Measurements from ENCODE around the gene DEPDC1B.
"Not testable (repeated sequence)": the region's sequence is repeated elsewhere in the genome, so short reads cannot be mapped to it uniquely, and the experiment has no call there.

DEPDC1B gene

DNA sequence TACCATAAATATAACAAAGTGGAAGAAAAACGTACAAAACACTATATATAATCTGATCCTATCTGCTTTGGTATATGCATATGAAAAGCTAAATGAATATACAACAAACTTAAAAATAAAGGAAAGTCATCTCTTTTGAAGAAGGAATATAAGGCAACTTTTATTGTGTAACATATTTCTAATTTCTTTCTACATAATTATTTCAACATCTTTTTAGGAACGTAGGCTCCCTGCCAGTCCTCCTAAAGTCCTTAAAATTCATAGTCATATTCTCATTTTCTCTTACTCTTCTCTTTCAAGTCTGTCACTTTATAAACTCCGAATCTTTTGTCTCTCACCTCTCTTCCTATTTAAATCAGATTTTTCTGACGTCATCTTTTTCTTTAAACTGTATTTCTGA lies 9.6 kb downstream of the DEPDC1B start:
- DNase-seq: no peak

DNA sequence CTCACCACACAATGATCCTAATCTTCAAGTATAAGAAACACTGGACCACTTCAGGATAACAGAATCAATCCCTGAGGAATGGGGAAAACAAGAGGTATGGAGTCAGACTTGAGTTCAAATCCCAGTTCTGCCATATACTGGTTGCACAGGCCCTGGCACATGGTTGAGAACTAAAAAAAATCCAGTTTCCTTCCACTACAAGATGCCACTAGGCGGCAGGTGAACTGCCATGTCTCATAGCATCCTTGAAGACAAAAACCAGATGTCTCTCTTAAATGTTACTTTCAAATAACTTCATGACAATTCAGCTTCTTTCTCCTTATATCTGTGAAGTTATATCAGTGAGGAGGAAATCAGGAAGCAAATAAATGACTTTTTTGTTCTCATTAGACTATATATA lies 11.0 kb downstream of the DEPDC1B start:
- no peak for DNase-seq

DNA sequence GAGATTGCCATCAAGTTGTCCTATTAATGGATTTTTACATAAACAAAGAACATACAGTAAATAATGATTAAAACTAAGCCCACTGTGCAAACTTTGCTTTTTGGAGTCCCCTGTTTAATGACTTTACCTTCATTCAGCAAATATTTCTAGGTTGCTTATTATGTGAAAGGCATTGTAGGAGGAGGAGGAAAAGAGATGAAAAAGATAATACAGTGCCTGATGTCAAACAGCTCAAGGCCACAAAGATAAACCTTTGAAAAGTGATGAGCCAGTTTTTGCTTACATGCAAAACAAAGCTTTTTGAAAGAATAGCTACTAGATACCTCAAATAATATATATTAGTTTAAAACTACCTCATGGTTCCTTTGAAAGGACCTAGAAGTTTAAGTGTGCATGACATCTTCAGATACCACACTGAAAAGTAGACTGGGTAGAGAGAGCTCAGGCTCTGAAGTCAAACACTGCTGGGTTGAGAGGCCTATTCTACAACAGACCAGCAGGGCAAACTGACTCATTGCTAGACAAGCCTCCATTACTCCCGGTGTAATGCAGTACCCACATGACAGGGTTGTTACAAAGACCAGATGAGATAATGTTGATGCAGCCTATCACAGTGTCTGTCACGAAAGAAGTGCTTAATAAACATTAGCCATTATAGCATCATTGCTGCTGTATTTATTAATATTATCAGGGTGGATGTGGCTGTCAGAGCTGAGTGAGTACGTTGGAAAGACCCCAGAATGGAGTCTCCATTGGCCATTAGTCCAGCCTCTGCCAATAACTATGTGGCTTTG lies 11.8 kb downstream of the DEPDC1B start:
- no peak for DNase-seq

DNA sequence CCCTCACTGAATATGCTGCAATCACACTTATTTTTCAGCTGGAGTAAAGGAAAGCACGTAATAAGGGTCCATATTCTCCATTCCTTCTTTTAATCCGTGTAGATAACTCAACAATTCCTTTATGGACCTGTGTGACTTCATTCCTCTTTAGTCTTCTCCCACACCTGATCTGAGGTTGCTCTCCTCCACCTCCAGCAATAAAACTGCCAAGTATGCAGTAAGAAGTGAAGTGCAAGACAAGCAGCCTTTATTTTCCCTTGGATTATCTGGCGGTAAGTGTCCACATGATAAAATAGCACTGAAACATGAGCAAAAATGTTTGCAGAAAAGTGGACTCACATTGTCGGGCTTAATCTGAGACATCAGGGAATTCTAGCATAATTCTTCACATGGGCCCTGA lies 13.8 kb downstream of the DEPDC1B start:
- no peak for DNase-seq

DNA sequence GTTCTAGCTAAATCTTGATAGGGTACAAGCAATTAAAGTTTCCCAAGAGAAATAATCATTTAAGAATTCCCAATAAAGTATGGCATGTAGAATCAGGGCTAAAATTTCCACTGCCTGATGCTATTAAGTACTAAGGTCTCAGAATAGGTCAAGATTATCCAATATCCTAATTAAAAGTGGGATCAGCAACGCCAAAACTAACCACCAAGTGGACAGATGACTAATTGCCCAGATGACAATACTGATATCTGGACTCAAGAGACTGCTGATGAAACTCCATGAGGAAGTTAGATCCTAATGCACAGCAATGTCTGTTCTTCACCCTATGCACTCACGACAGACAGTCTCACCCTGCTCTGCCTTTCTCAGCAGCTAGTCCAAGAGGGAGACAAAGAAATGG lies 14.3 kb downstream of the DEPDC1B start:
- no peak for DNase-seq

DNA sequence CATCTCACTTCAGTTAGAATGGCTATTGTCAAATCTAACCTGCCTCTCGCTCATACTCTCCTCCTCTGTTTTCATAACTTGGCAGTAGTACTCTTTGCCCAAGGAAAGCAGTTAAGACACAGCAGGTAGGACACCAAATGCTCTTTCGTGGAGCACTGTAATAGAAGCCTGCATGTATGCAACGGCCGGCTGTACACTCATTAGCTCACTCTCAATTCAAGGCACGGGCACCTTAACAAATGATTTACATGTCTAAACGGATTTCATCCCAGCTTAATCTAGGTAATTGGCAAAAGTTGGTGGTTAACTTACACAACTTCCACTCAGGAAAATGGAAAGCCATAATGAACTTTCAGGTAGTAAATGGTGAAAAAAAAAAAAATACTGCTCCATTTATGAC lies 14.9 kb downstream of the DEPDC1B start:
- DNase-seq: no peak

DNA sequence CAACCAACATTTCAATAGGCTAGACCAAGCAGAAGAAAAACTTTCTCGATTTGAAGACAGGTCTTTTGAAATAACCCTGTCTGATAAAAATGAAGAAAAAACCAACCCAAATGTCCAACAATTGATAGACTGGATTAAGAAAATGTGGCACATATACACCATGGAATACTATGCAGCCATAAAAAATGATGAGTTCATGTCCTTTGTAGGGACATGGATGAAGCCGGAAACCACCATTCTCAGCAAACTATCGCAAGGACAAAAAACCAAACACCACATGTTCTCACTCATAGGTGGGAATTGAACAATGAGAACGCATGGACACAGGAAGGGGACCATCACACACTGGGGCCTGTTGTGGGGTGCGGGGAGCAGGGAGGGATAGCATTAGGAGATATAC lies 18.0 kb downstream of the DEPDC1B start:
- DNase-seq: not testable (repeated sequence)

DNA sequence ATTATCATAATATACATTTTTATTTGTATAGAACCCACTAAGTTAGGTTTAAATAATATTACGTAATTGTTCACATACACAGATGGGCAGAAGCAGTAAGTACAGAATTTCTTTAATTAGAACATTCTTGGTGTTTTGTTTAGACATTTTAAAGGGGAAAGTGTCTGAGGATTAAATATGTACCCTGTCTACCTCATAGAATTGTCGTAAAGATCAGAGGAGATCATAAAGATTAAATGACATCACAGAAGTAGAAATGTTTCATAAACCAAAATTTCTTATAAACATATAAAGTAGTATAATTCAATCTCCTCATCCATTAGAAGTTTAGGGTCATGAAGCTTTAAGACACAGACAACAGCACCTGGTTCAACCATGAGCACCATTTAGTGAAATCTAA lies 20.1 kb downstream of the DEPDC1B start:
- no peak for DNase-seq

DNA sequence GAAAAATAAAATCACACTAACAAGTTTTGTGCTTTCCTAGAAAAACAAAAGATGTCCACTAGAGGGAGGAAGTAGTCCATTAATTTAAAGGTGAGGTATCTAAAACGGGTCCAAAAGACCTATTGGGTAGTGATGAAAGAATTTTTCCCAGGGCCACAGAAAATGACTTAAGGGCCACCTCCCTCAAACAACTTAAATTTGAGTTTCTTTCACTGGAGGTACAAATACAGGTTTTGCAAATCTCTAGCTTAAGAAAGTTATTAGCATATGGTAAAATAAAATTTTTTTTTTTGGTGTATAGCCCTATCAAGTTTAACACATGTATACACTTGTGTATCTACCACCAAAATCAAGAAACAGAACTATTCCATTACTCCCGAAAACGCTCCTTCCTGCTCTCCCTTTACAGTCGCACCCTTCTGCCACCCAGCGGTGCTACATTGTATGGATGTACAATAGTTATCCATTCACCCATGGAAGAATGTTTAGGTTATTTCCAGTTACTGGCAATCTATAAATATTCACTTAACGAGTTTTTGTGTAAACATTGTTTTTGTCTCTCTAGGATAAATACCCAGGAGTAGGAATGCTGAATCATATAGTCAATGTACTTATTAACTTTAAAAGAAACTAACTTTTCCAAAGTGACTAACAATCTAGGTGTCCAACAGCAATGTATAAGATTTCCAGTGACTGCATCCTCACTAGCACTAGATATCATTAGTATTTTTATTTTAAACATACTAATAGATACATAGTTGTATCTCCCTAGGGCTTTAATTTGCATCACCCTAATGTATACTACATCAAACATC lies 21.9 kb downstream of the DEPDC1B start:
- DNase-seq: no peak

DNA sequence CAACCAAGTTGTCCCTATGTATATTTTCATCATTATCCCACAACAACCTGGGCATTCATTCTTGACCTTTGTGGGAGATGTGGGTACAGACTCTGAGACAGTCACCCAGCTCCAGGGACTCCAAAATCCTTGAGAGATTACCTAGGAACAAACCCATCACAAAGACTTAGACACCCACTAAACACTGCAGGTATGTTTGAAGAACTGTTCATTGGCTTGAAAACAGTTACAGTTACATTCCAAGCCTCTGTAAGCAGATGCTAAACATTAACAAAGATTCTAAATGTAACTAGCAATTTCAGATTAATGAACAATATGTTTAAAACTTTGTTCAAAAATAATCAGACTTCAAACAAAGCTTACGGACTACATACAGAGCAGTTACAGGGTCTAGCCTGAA lies 24.7 kb downstream of the DEPDC1B start:
- no peak for DNase-seq

DNA sequence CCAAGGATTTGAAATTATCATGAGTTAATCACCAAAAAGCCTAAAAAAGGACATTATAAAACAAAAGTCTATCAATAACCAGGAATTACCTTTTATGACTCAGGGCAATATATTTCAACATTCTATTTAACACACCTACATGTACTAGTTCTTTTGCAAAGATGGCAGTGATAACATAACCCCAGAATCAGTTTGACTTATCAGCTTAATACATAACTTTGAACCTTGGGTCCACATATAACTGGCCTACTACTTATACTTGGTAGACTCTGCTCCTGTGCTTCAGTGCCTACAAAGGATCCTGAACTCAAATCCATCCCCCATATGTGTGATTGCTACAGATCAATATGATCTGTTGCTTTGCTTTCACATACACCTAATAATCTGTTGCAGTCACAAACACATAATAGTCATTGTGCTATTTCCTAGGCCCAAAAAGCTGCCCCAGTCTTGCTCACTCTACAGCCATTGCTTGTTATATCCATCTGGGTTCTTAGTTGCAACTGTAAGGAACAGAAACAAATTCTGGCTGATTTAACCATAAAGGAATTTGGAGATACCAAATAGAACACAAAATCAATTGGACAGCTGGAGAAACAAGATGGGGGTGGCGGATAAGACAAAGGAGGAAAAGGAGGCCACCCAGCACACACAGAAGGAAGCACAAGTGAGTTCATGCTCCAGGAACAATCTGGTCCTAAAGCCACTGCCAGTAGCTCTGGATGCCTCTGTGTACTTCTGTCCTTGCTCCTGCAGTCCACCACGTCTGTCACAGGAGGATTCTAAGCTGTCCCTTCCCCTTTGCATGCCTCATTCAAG lies 25.5 kb downstream of the DEPDC1B start:
- no peak for DNase-seq

DNA sequence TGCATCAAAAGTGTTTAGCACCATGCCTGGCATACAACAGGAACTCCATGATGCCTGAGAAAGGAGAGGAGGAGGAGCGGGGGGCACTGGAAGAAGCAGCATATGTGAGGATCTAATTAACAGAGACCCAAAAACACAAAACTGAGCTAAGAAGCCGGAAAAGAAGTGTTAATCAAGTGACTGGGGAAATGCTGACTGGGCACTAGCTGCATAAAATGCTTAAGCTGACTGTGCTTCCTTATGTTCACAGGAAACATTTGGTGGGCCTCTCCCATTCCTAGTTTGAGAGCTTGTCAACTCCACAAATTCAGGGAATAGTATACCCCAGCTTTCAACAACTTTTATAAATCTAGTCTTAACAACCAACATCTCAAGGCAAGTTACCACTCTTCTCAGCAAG lies 26.6 kb downstream of the DEPDC1B start:
- no peak for DNase-seq

DNA sequence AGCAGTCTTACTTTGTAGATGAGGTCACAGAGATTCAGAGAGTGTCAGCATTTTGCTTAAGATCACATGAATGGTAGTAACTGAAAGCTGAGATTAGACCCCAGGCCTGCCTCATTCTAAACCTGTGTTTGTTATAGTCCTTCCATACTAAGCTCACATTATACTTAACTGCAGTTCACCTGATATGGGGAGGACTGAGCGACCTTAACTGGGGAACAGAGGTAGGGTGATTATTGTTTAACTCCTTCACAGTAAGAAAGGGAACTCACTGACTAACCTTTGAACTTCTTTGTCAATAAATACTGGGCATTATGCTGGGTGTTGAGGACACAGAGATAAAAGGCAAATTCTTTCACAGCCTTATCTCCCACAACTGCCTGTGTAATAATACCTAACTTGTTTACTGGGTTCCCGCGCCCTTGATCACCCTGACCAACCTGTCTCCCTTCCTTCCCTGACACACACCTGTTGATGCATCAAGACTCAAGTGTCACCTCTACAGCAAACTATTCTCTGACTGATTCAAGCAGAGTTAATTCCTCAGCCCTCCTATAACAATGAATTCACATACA lies 27.2 kb downstream of the DEPDC1B start:
- no peak for DNase-seq

DNA sequence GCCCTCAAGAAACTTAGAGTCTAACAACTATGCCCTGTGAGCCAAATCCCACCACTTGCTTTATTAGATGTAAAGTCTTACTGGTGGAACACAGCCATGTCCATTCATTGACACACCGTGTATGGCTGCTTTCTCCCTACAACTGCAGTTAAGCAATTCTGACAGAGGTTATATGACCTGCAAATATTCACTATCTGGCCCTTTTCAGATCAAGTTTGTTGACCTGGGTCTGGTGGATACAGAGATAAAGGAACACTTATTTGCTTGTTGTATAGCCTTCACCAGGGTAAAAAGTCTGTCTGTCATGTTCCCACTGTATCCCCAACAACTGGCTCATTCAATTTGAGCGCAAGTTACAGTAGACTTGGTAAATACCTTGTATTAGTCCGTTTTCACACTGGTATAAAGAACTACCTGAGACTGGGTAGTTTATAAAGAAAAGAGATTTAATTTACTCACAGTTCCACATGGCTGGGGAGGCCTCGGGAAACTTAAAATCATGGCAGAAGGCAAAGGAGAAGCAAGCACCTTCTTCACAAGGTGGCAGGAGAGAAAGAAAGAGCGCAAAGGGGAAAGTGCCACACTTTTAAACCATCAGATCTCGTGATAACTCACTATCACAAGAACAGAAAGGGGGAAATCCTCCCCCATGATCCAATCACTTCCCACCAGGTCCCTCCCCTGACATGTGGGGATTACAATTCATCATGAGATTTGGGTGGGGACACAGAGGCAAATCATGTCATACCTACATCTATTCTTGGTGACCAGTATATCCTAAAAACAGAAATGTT lies 27.9 kb downstream of the DEPDC1B start:
- DNase-seq: no peak

DNA sequence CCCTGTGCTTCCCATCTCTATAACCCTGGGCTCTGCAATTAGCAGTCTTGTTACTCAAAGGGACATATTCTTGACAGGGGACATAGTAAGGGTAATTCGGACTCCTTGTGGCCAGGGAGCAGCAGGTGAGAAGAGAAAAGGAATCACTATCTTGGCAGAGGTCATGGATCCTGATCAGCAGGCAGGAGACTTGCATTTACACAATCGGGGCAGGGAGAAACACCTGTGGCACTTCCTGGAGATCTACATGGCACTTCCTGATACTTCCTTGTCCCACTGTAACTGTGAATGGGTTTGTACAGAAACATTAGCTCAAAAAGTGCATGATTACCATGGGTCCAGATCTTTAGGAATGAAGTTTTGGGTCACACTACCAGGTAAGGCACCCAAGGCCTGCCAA lies 29.2 kb downstream of the DEPDC1B start:
- no peak for DNase-seq

DNA sequence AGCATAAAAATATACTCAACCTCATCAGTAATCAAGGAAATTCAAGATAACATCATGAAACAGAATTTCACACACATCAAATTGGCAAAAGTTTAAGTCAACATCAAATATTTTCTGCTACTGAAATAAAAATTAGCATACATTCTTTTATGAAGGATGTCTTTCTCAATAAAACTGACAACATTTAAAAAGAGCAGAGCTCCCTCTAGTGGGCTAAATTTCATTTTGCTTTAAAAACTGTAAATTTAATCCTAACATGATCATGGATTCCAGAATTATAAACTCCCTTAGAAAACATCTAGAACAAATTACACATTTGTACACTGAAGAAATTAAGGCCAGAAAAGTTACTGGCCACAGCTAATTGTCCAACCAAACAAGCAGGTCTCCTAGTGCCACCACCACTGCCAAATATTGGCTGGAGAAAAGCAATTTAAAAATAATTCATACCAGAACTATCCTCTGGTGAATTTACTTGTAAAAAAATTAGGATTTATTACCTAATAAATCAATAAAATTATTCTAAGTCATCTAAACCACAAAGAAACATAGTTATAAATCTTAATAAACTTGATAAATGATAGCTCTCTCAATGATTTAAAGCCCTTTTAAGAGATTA lies 31.2 kb downstream of the DEPDC1B start:
- no peak for DNase-seq

DNA sequence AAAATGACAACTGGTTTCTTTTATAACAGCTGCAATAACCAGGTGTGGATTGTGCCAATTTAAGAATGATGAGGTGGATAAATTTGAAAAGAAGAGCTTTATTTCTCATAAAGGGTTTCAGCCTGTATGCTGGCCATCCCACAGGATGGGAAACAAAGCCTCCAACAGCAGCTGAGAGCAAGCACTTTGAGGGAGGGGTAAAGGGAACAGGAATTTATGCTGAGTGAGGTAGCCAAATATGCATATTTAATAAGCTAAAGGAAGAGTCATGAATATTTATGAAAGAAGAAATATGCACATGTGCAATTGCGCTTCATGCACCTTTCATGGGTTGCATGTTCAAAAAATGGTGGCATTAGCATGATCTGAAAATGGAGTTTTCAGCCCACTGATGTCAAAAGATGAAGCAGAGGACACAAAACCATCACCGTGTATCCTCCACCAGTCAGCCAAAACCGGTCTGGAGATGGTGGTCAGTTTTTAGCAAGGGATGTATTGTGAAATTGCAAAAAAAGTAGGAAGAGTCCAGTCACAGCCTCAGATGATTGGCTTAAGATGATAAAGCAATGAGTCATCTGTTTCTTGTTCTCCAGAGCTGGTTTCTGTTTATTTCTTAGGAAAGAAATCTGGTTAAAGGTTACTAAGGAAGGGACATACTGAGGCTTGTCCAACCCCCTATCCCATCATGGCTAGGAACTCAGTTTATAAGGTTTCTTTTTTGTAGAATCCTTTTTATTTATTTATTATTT lies 47.9 kb downstream of the DEPDC1B start:
- DNase-seq: no peak

DNA sequence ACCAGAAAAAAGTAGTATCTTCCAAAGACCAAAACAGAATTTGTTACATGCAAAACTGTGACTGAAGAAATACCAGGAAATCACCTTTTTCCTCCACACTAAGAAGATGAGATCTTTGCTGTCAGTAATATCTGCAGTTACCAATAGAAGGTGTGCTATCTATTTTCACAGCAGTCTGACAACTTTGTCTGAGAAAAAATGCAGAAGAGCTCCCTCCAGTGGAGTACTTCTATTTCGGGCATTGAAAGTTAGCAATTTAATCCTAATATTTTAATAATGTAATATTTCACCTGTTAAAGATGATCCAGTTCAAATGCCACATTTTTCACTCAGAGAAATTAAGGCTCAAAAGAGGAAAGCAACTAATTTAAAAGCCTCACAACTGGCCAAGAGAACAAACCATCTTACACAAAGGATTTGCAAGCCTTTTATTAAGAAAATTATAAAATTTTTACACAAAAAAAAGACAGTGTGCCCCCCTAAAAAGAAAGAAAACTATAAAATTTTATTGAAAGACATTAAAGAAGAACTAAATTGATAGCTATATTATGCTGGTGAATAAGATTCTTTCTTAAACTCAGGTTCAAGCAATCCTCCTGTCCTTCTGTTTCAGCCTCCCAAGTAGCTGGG lies 50.6 kb downstream of the DEPDC1B start:
- DNase-seq: no peak

DNA sequence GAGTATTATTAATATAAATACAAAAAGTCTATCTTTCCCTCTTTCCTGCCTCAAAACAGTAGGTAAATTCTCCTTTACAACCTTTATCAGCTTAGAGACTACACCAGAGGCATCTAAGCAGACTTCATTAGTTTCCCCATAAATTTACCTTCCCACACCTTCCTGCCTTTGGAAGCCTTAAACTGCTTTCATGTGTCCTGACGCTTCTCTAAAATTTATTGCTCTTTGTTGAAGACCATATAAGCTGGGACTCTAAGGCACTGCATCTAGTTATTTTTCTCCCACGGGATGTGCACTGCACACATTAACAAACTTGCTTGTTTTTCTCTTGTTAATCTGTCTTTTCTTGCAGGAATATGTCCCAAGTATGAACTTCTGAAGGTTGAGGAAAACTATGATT lies 51.8 kb downstream of the DEPDC1B start:
- DNase-seq: no peak

DNA sequence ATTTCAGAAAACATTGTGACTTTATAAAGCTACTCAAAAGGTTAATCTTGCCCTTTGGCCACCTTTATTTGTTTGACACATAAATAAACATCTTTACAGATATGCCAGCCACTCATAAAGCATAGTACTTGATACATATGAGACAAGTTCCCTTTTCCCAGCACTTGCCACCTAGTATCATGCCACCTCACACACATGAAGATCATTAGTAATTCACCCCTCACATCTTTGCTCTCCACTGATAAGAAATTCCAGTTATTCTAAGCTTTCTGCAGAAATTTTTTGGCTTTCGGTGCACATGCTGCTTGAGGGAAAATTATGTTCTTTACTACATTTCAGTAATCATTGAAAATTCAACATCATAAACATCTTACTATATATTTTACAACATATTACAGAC lies 59.1 kb downstream of the DEPDC1B start:
- DNase-seq: no peak

DNA sequence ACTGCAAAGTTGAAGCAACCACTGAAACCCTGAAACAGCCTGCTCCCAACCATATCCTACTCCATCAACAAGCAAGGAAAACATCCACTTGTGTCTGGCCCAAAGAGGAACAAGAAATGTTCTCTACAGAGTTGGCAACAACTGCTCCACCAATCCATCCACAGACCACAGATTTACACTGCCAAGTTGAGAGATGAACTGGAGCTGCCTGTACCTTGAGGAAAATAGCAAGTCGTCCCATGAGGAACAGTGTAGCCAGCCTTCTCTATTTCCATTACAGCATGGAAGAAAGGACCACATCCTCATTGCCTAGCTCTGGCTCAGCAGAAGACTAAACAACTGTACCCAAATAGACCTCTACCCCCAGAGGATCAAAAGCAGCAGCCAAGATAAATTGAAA lies 60.4 kb downstream of the DEPDC1B start:
- no peak for DNase-seq
